Heart left ventricle (tissue), 16 donors: ENCODE results near the gene TFB1M. TPM values are rescaled to one million over a fixed set of nuclear protein-coding genes. Genes with fewer than 3 reads are reported as not detected.

Experiments used
- ATAC-seq, 4 donors: fragments of 200-7000 bp; cut with Tn5 transposase; one replicate each; pipeline ENCODE4 v1.9.1; 2020 to 2022; ENCODE audit warnings: moderate library complexity in 4 of 4, mild to moderate bottlenecking in 3 of 4, moderate number of reproducible peaks in 1 of 4
- DNase-seq, 5 donors: peaks; one replicate each; pipeline ENCODE4 v3.0.0-alpha.2; 2020
- H3K27ac ChIP-seq, 12 donors: fragments of 200-600 bp; sonication (generic) in 4 of 12; one replicate each; pipeline versions ENCODE4 v1.5.0 to v1.8.0; 2016 to 2022; ENCODE audit warnings: mild to moderate bottlenecking in 2 of 12
- H3K27me3 ChIP-seq, 9 donors: fragments of 200-600 bp; sonication (generic) in 2 of 9; one replicate each; pipeline versions ENCODE4 v1.5.1 to v1.8.0; 2016 to 2022; ENCODE audit warnings: mild to moderate bottlenecking in 3 of 9
- H3K36me3 ChIP-seq, 9 donors: fragments of 200-600 bp; sonication (generic) in 2 of 9; one replicate each; pipeline versions ENCODE4 v1.5.0 to v1.8.0; 2018 to 2022; ENCODE audit warnings: mild to moderate bottlenecking in 2 of 9
- H3K4me1 ChIP-seq, 12 donors: fragments of 200-600 bp; sonication (generic) in 4 of 12; one replicate each; pipeline versions ENCODE4 v1.5.0 to v1.8.0; 2016 to 2022; ENCODE audit warnings: mild to moderate bottlenecking in 3 of 12
- H3K4me3 ChIP-seq, 12 donors: fragments of 200-600 bp; sonication (generic) in 4 of 12; one replicate each; pipeline versions ENCODE4 v1.5.0 to v1.8.0; 2017 to 2022; ENCODE audit warnings: mild to moderate bottlenecking in 9 of 12, moderate library complexity in 4 of 12
- H3K9me3 ChIP-seq, 12 donors: fragments of 200-600 bp; sonication (generic) in 4 of 12; one replicate each; pipeline versions ENCODE4 v1.5.0 to v1.8.0; 2016 to 2022; ENCODE audit warnings: mild to moderate bottlenecking in 1 of 12
- CTCF ChIP-seq, 12 donors: fragments of 200-600 bp; sonication (generic) in 4 of 12; IDR thresholded peaks; one replicate each; pipeline versions ENCODE4 v1.5.0 to v1.8.0; 2018 to 2022; ENCODE audit warnings: antibody characterized with exemption in 12 of 12, mild to moderate bottlenecking in 5 of 12
- POLR2A ChIP-seq, 2 donors: fragments of 450-650 bp; IDR thresholded peaks; one replicate each; pipeline ENCODE4 v1.6.1; 2017; ENCODE audit warnings: antibody characterized with exemption in 2 of 2, mild to moderate bottlenecking in 2 of 2, moderate library complexity in 2 of 2
- WGBS, 4 donors: extraction: QIAGEN DNeasy Blood & Tissue Kit in 2 of 4; methylation state at CpG; one replicate each; pipeline versions ENCODE4 v1.1.5 to v1.1.7; 2013 to 2018; 5-methylcytosine and 5-hydroxymethylcytosine counted together
- intact Hi-C, 10 donors: fragments of 100-400 bp; cut with DNase I; formaldehyde crosslinking; loops; one replicate each; pipeline versions ENCODE4 v1.11.1 to v1.14.2; 2022
- polyA plus RNA-seq, 2 donors: library from polyadenylated mRNA; stranded (reverse); fragments of 200-250 nt; gene quantifications; one replicate each; pipeline ENCODE4 v1.2.3, GENCODE V29; 2013
- total RNA-seq, 9 donors: library from RNA; depleted of rRNA in 2 of 9; stranded (reverse); fragments of >200 nt in 2 of 9; fragmentation: NEBNext Ultra II Directional in 3 of 9; extraction: Animal tissue kit (Norgen Biotek cat#: 25700) in 3 of 9; gene quantifications; one replicate each; pipeline versions ENCODE4 v1.1.0 to v1.2.4, GENCODE V29; 2016 to 2023
- donor health status: ischemic (EF 13 %, LVEDD 7.1; RV severe dilation, severe dysfunction).
- donor health status: healthy with polysubstance abuse.
- donor health status: DM: no; HTN: yes; CAD: no.
- donor health status: DM: no; HTN: no; CAD: no.
- donor health status: ischemic (EF 25% LVEDD 6.9; RV normal size, moderate dysfunction).
- donor health status: ischemic (EF 25% LVEDD 5.7; RV mildly dilated, moderate dysfunction).
- donor health status: healthy.
- donor health status: DM: yes; HTN: yes; CAD: no.
- donor health status: ischemic (EF 35%, LVEDD 5.7; RV mildly dilated, moderate dysfunction).
- donor health status: nonischemic (EF 11% LVEDD 7.7; RV severe dilation, severe dysfunction).
- donor health status: DM: yes; HTN: yes; CAD: no.
- donor health status: PGD.
- donor health status: ischemic (EF 29% LVEDD 5.4; RV normal size, mild dysfunction).
- donor health status: nonischemic (EF 23%, LVEDD 6.1; RV moderate dilation, normal function).

TFB1M gene
- total and polyA plus RNA-seq, 11 donors, result 11.4 to 24.5 (median 17.6) TPM

- intact Hi-C loops, result no loop called here
- WGBS, 4 donors, result 27 to 49% (median 41%) methylated on average over 8 to 10 of the region's 10 CpGs
- DNase-seq (peak in 2 of 5 donors; percentile 33 to 36), ATAC-seq (peak; percentile 69 to 77 (median 74))
- TF ChIP-seq CTCF (IDR thresholded peaks at IDR 0.05) (no peak), POLR2A (IDR thresholded peaks at IDR 0.05) (no peak)
- H3K9me3 ChIP-seq, result no peaks in the 10 kb centered on the region
- peaks cover 0 to 70% (median 26%) of the 10 kb centered on the region in 12 donors for H3K4me1 ChIP-seq
- H3K27me3 ChIP-seq, result no peaks in the 10 kb centered on the region
- H3K36me3 ChIP-seq, result peaks cover 0 to 14% (median 2%) of the 10 kb centered on the region in 9 donors
- no peak overlapping the region for H3K4me3 ChIP-seq
- peak overlapping the region; percentile 18 to 76 (median 57) for H3K27ac ChIP-seq
These were observed 38.3 kb downstream of the TFB1M start for GRCh38 chr6:155275808-155276480.

- intact Hi-C loops, result no loop called here
- H3K27ac ChIP-seq, result peak overlapping the region in 9 of 12 donors; percentile 1 to 69 (median 17)
- DNase-seq (no peak), ATAC-seq (no peak)
- peaks cover 0 to 7% (median 0%) of the 10 kb centered on the region in 9 donors for H3K36me3 ChIP-seq
- TF ChIP-seq CTCF (IDR thresholded peaks at IDR 0.05) (no peak), POLR2A (IDR thresholded peaks at IDR 0.05) (no peak)
- H3K4me1 ChIP-seq, result peaks cover 0 to 66% (median 26%) of the 10 kb centered on the region in 12 donors
- H3K9me3 ChIP-seq, result no peaks in the 10 kb centered on the region
- WGBS, 4 donors, result 44 to 63% (median 58%) methylated on average over 1 of the region's 1 CpG
- no peak overlapping the region for H3K4me3 ChIP-seq
- no peaks in the 10 kb centered on the region for H3K27me3 ChIP-seq
These were observed 39.8 kb downstream of the TFB1M start for GRCh38 chr6:155274533-155274932.

- peak overlapping the region in 9 of 12 donors; percentile 1 to 69 (median 17) for H3K27ac ChIP-seq
- H3K36me3 ChIP-seq, result peaks cover 0 to 7% (median 0%) of the 10 kb centered on the region in 9 donors
- no peaks in the 10 kb centered on the region for H3K9me3 ChIP-seq
- DNase-seq, result no peak
- WGBS, 4 donors, result 35 to 62% (median 48%) methylated on average over 2 of the region's 2 CpGs
- ATAC-seq, result no peak
- no peak overlapping the region for H3K4me3 ChIP-seq
- H3K27me3 ChIP-seq, result no peaks in the 10 kb centered on the region
- intact Hi-C loops, result no loop called here
- TF ChIP-seq POLR2A (IDR thresholded peaks at IDR 0.05) (no peak), CTCF (IDR thresholded peaks at IDR 0.05) (no peak)
- peaks cover 0 to 66% (median 26%) of the 10 kb centered on the region in 12 donors for H3K4me1 ChIP-seq
These were observed 40.2 kb downstream of the TFB1M start for GRCh38 chr6:155274106-155274505.

- intact Hi-C loops, result no loop called here
- WGBS, 4 donors, result 34 to 52% (median 42%) methylated on average over 3 of the region's 3 CpGs
- no peak for DNase-seq
- Histone ChIP-seq H3K9me3 (no peaks in the 10 kb centered on the region), H3K4me3 (no peak overlapping the region), H3K4me1 (peaks cover 0 to 59% (median 25%) of the 10 kb centered on the region in 12 donors), H3K27ac (peak overlapping the region in 10 of 12 donors; percentile 0 to 69 (median 26)), H3K36me3 (peaks cover 0 to 4% (median 0%) of the 10 kb centered on the region in 9 donors), H3K27me3 (no peaks in the 10 kb centered on the region)
- TF ChIP-seq CTCF (IDR thresholded peaks at IDR 0.05) (no peak), POLR2A (IDR thresholded peaks at IDR 0.05) (no peak)
- peak in 2 of 4 donors; percentile 12 to 24 for ATAC-seq
These were observed 40.9 kb downstream of the TFB1M start for GRCh38 chr6:155273431-155273830.
